Mucosa of rectum (tissue), 2 donors: ENCODE measurements around the gene TSPAN2.

Experiments
- H3K27ac ChIP-seq, 2 donors: one replicate each; pipeline ENCODE4 v1.7.0; 2013; ENCODE audit warnings: inconsistent platforms in 2 of 2, low read depth in 2 of 2, low read length in 2 of 2
- H3K27me3 ChIP-seq, 2 donors: one replicate each; pipeline ENCODE4 v1.7.0; 2013; ENCODE audit warnings: low read length in 2 of 2; ENCODE audit not compliant: control insufficient read depth in 2 of 2, insufficient read depth in 2 of 2
- H3K36me3 ChIP-seq, 2 donors: one replicate each; pipeline ENCODE4 v1.7.0; 2013; ENCODE audit warnings: low read length in 2 of 2; ENCODE audit not compliant: control insufficient read depth in 2 of 2, insufficient read depth in 2 of 2
- H3K4me1 ChIP-seq, 2 donors: one replicate each; pipeline ENCODE4 v1.7.0; 2013; ENCODE audit warnings: low read length in 2 of 2, mild to moderate bottlenecking in 1 of 2; ENCODE audit not compliant: control insufficient read depth in 2 of 2, insufficient read depth in 2 of 2
- H3K4me3 ChIP-seq, 2 donors: one replicate each; pipeline ENCODE4 v1.7.0; 2013; ENCODE audit warnings: low read length in 2 of 2
- H3K9ac ChIP-seq, 2 donors: one replicate each; pipeline ENCODE4 v1.7.0; 2013; ENCODE audit warnings: low read length in 2 of 2, low read depth in 1 of 2, mild to moderate bottlenecking in 1 of 2
- H3K9me3 ChIP-seq, 2 donors: one replicate each; pipeline ENCODE4 v1.7.0; 2013; ENCODE audit warnings: low read length in 2 of 2; ENCODE audit not compliant: control insufficient read depth in 2 of 2
- donor health status: healthy.
- donor health status: Normal muscosa, but diverticular disease.

The TSPAN2 gene

GRCh38 chr1:115115521-115116161, 26.3 kb upstream of the TSPAN2 start:
- no peaks in the 10 kb centered on the region for H3K36me3 ChIP-seq
- H3K9ac ChIP-seq, result no peak overlapping the region

GRCh38 chr1:115114308-115114707, 25.0 kb upstream of the TSPAN2 start:
- Histone ChIP-seq H3K9ac (no peak overlapping the region), H3K36me3 (no peaks in the 10 kb centered on the region), H3K4me1 (peaks cover 0 to 2% of the 10 kb centered on the region in 2 donors), H3K9me3 (no peaks in the 10 kb centered on the region), H3K27ac (no peak overlapping the region), H3K27me3 (no peaks in the 10 kb centered on the region), H3K4me3 (no peak overlapping the region)

More at GRCh38 chr1:115115521-115116161, 26.3 kb upstream of the TSPAN2 start:
- no peak overlapping the region for H3K4me3 ChIP-seq
- H3K27ac ChIP-seq, result no peak overlapping the region
- peaks cover 0 to 2% of the 10 kb centered on the region in 2 donors for H3K9me3 ChIP-seq
- peaks cover 0 to 2% of the 10 kb centered on the region in 2 donors for H3K4me1 ChIP-seq
- no peaks in the 10 kb centered on the region for H3K27me3 ChIP-seq

- Histone ChIP-seq H3K4me1 (peaks cover 0 to 2% of the 10 kb centered on the region in 2 donors), H3K9ac (no peak overlapping the region), H3K27me3 (no peaks in the 10 kb centered on the region), H3K36me3 (no peaks in the 10 kb centered on the region), H3K9me3 (no peaks in the 10 kb centered on the region), H3K4me3 (no peak overlapping the region), H3K27ac (no peak overlapping the region)
Observed at GRCh38 chr1:115113766-115114165, 24.5 kb upstream of the TSPAN2 start.

- Histone ChIP-seq H3K27me3 (no peaks in the 10 kb centered on the region), H3K9ac (no peak overlapping the region), H3K4me3 (no peak overlapping the region), H3K27ac (no peak overlapping the region), H3K4me1 (peaks cover 0 to 2% of the 10 kb centered on the region in 2 donors), H3K9me3 (no peaks in the 10 kb centered on the region), H3K36me3 (no peaks in the 10 kb centered on the region)
Observed at GRCh38 chr1:115112496-115113375, 23.4 kb upstream of the TSPAN2 start.

- no peak overlapping the region for H3K4me3 ChIP-seq
- no peaks in the 10 kb centered on the region for H3K4me1 ChIP-seq
- no peaks in the 10 kb centered on the region for H3K9me3 ChIP-seq
- H3K27ac ChIP-seq, result no peak overlapping the region
- no peak overlapping the region for H3K9ac ChIP-seq
- H3K36me3 ChIP-seq, result no peaks in the 10 kb centered on the region
- H3K27me3 ChIP-seq, result no peaks in the 10 kb centered on the region
Observed at GRCh38 chr1:115107516-115108260, 18.4 kb upstream of the TSPAN2 start.

GRCh38 chr1:115105831-115106230, 16.5 kb upstream of the TSPAN2 start:
- Histone ChIP-seq H3K27me3 (no peaks in the 10 kb centered on the region), H3K4me3 (no peak overlapping the region), H3K9me3 (no peaks in the 10 kb centered on the region), H3K27ac (no peak overlapping the region), H3K36me3 (no peaks in the 10 kb centered on the region), H3K9ac (no peak overlapping the region), H3K4me1 (no peaks in the 10 kb centered on the region)

GRCh38 chr1:115099693-115100050, 10.4 kb upstream of the TSPAN2 start:
- peaks cover 8 to 19% of the 10 kb centered on the region in 2 donors for H3K4me1 ChIP-seq
- no peaks in the 10 kb centered on the region for H3K36me3 ChIP-seq
- H3K9me3 ChIP-seq, result no peaks in the 10 kb centered on the region
- H3K27me3 ChIP-seq, result no peaks in the 10 kb centered on the region
- H3K27ac ChIP-seq, result peak overlapping the region; percentile 73 to 75
- H3K9ac ChIP-seq, result peak overlapping the region; percentile 57 to 59
- peak overlapping the region; percentile 67 to 81 for H3K4me3 ChIP-seq

GRCh38 chr1:115098979-115099692, 9.8 kb upstream of the TSPAN2 start:
- Histone ChIP-seq H3K27ac (peak overlapping the region; percentile 73 to 75), H3K4me1 (peaks cover 8 to 19% of the 10 kb centered on the region in 2 donors), H3K9ac (peak overlapping the region; percentile 57 to 59), H3K27me3 (no peaks in the 10 kb centered on the region), H3K36me3 (no peaks in the 10 kb centered on the region), H3K4me3 (peak overlapping the region; percentile 67 to 81), H3K9me3 (no peaks in the 10 kb centered on the region)

GRCh38 chr1:115092175-115092574, 2.9 kb upstream of the TSPAN2 start:
- no peaks in the 10 kb centered on the region for H3K36me3 ChIP-seq
- no peak overlapping the region for H3K27ac ChIP-seq
- H3K4me1 ChIP-seq, result peaks cover 5 to 6% of the 10 kb centered on the region in 2 donors
- no peaks in the 10 kb centered on the region for H3K9me3 ChIP-seq
- H3K27me3 ChIP-seq, result no peaks in the 10 kb centered on the region
- no peak overlapping the region for H3K4me3 ChIP-seq
- no peak overlapping the region for H3K9ac ChIP-seq
